ENCODE data around the gene CD44. TPM values are rescaled to one million over a fixed set of nuclear protein-coding genes. Genes with fewer than 3 reads are reported as not detected.

CD44 gene
- total RNA-seq, 3 donors from 2014 or later, result 105 to 154 (median 136) TPM

DNA sequence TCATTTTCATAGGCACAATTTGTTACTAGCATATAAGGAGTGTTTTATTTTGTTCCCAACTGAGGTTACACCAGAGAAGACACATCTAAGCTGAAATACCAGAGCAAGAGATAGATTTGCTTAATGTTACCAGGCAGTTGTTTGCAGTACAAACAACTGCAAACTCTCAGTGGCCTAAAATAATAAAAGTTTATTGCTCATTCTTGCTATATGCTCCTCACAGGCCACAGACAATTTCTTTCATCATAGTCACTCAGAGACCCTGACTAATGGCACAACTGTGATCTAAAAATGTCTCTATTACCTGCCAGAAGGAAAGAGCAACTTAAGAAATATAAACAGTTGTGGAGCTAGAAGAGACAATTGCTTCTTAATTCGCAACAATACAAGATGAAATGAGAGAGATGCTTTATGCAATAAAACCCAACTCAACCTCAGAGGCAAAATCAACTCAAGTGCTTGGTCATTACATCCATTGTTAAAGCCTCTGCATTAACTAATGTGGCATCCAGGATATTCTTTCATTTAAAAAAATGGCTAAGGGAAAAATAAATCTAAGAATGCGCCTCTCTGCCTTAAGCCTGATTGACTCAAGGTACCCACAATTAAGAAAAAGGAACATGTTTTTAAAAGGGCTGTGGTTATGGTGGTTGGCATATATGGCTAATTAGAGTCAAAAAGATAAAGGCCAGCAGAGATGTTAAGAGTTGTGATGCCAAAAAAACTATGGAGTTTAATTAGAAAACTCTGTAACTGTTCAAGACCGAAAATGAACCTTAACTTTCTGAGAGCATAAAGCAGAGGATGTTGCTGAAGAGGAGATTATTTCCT lies 103.7 kb downstream of the CD44 start:
- no peaks in the 10 kb centered on the region for H3K9me3 ChIP-seq
- ATAC-seq (peak; percentile 43), DNase-seq (no peak)
- H3K36me3 ChIP-seq (ENCODE audit: low read depth), result no peaks in the 10 kb centered on the region
- H3K4me1 ChIP-seq (ENCODE audit: low read depth), result no peaks in the 10 kb centered on the region
- intact Hi-C loops (cut with DNase I, micrococcal nuclease), result loop anchor here in 1 of 2 donors (5.0 kb wide), 1 partner anchor 315 kb away; no protein-coding TSS in a partner anchor
- no peak overlapping the region for H3K4me3 ChIP-seq
- TF ChIP-seq, protein P1, sequence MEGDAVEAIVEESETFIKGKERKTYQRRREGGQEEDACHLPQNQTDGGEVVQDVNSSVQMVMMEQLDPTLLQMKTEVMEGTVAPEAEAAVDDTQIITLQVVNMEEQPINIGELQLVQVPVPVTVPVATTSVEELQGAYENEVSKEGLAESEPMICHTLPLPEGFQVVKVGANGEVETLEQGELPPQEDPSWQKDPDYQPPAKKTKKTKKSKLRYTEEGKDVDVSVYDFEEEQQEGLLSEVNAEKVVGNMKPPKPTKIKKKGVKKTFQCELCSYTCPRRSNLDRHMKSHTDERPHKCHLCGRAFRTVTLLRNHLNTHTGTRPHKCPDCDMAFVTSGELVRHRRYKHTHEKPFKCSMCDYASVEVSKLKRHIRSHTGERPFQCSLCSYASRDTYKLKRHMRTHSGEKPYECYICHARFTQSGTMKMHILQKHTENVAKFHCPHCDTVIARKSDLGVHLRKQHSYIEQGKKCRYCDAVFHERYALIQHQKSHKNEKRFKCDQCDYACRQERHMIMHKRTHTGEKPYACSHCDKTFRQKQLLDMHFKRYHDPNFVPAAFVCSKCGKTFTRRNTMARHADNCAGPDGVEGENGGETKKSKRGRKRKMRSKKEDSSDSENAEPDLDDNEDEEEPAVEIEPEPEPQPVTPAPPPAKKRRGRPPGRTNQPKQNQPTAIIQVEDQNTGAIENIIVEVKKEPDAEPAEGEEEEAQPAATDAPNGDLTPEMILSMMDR (IDR thresholded peaks at IDR 0.05), result no peak

DNA sequence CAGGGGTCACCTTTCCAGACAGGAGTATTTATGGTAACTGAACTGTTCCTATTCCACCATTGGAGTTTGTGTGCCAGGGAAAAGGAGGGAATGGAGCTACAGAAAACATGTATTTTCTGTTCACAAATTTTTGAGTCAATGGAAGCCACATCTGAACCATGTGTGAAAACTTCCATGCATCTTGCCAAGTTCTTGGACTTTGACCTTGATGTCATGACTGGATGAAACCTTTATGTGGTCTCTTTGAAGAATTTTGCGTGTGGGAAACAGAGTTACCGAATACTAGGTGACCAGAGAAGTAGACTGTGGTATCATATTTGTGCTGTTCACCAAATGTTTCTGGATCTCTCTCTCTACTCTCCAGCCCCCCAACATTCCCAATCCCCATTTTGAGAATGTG lies 104.8 kb downstream of the CD44 start:
- intact Hi-C loops (cut with DNase I, micrococcal nuclease), result loop anchor here in 1 of 2 donors (5.0 kb wide), 1 partner anchor 316 kb away; no protein-coding TSS in a partner anchor
- Histone ChIP-seq H3K4me1 (ENCODE audit: low read depth) (no peaks in the 10 kb centered on the region), H3K9me3 (no peaks in the 10 kb centered on the region), H3K4me3 (no peak overlapping the region), H3K36me3 (ENCODE audit: low read depth) (no peaks in the 10 kb centered on the region)
- no peak for DNase-seq
- TF ChIP-seq, protein P1 (IDR thresholded peaks at IDR 0.05), result no peak
- ATAC-seq, result no peak

DNA sequence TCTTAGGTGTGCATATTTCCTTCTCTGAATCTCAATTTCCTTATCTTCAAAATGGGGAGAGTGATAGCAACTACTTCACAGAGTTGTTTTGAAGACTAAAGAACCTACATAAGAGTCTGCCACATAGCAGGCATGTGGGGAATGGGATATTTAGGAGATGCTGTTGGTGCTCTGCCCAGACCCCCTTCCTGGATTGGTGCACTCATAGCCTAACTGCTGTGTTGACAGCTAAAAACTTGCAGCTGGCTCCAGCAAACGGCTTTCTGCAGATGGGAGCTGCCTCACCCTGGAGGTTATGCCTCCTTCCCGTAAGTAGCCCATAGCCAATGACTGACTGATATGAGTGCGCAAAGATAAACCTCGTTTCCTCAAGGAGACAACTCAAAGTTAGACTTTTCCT lies 106.1 kb downstream of the CD44 start:
- intact Hi-C loops (cut with DNase I, micrococcal nuclease), result no loop called here
- TF ChIP-seq, protein P1 (IDR thresholded peaks at IDR 0.05), result no peak
- no peaks in the 10 kb centered on the region for H3K4me1 ChIP-seq (ENCODE audit: low read depth)

DNA sequence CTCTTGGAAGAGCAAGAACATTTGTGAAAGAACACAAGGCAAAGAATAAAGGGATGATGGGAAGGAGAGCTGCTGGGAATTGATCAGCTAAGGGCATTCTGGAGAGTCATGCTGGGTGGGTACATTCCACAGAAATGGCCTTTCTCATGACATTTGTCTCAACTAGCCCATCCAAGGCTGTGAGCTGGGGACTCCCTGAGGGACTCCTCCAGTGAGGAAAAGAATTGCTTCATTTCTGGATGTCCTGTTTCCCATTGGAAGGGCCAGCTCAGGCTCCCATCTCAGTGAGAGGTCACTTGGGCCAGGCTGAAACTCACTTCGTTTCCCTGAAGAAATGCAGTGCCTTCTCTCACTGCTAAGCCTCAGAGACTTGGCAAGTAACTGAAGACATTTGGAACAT lies 106.8 kb downstream of the CD44 start:
- H3K4me1 ChIP-seq (ENCODE audit: low read depth), result no peaks in the 10 kb centered on the region
- ATAC-seq, result no peak
- no peaks in the 10 kb centered on the region for H3K36me3 ChIP-seq (ENCODE audit: low read depth)
- no peak for DNase-seq
- no peak overlapping the region for H3K4me3 ChIP-seq
- intact Hi-C loops (cut with DNase I, micrococcal nuclease), result no loop called here
- TF ChIP-seq, protein P1 (IDR thresholded peaks at IDR 0.05), result no peak
- no peaks in the 10 kb centered on the region for H3K9me3 ChIP-seq

More for the DNA sequence above, 106.1 kb downstream of the CD44 start:
- ATAC-seq (no peak), DNase-seq (no peak)
- H3K9me3 ChIP-seq, result no peaks in the 10 kb centered on the region
- H3K4me3 ChIP-seq, result no peak overlapping the region
- no peaks in the 10 kb centered on the region for H3K36me3 ChIP-seq (ENCODE audit: low read depth)

DNA sequence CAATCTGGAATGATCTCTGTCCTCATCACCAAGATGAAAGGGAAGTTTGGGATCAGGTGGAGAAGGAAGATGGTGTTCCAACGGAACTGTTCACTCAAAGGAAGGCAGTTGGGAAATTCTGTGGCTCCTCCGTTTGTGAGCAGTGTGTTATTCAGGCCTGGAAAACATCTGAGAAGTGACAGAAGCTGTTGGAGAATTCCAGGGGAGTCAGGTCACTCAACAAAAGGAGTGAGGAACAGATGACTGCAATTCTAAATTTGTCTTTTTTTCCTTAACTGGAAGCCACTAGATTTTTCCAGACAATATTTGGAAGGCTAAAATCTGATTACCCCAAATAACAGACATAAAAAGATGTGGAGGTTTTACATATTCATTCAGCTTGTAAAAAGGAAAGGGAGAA lies 107.8 kb downstream of the CD44 start:
- Histone ChIP-seq H3K4me1 (ENCODE audit: low read depth) (no peaks in the 10 kb centered on the region), H3K9me3 (no peaks in the 10 kb centered on the region), H3K4me3 (no peak overlapping the region), H3K36me3 (ENCODE audit: low read depth) (no peaks in the 10 kb centered on the region)
- DNase-seq (no peak), ATAC-seq (no peak)
- TF ChIP-seq, protein P1 (IDR thresholded peaks at IDR 0.05), result no peak
- intact Hi-C loops (cut with DNase I, micrococcal nuclease), result no loop called here

All from mucosa of descending colon (tissue), 3 donors.